K562 (cell line): Measurements from ENCODE around the gene KRTCAP2.

Experiments used
- MAX ChIP-seq: sonication (generic); formaldehyde crosslinking; IDR thresholded peaks from 2 replicates; pipeline ENCODE4 v1.9.0; 2022; ENCODE audit warnings: mild to moderate bottlenecking, missing genetic modification reagents
- TCF15 ChIP-seq: fragments of 250-450 bp; sonication (Bioruptor Pico); IDR thresholded peaks from 2 replicates; pipeline ENCODE4 v1.8.0; 2022; ENCODE audit warnings: moderate library complexity, mild to moderate bottlenecking, inconsistent platforms
- ZBTB9 ChIP-seq: fragments of 450-650 bp; formaldehyde crosslinking; IDR thresholded peaks from 2 replicates; pipeline ENCODE4 v1.4.0; 2020; ENCODE audit warnings: mild to moderate bottlenecking, moderate library complexity
- ZNF830 ChIP-seq: fragments of 250-450 bp; sonication (Bioruptor Pico); IDR thresholded peaks from 2 replicates; pipeline ENCODE4 v1.5.0; 2021; ENCODE audit warnings: mild to moderate bottlenecking

- TF ChIP-seq MAX (CRISPR knock-in tag) (no peak), ZNF830 (CRISPR knock-in tag) (no peak), ZBTB9 (CRISPR knock-in tag) (no peak), TCF15 (CRISPR knock-in tag) (no peak)
Observed at GRCh38 chr1:155219592-155220031, 46.5 kb upstream of the KRTCAP2 start.
